ENCODE data around the gene PTPRH. TPM values are rescaled to one million over a fixed set of nuclear protein-coding genes. Genes with fewer than 3 reads are reported as not detected.
A peak's percentile ranks its signal among the peaks of the same experiment; 100 is the strongest.

PTPRH gene
- total RNA-seq, 1 donor from 2014 or later = 1.0 TPM

GRCh38 chr19:55152017-55152416 lies 57.3 kb downstream of the PTPRH start:
- FAIRE-seq (no peak), DNase-seq (ENCODE audit: low read depth) (no peak)
- Histone ChIP-seq H3K36me3 (ENCODE audit: insufficient read depth, low read length) (no peaks in the 10 kb centered on the region), H3K4me2 (ENCODE audit: low read length) (no peak overlapping the region), H4K20me1 (ENCODE audit: insufficient read depth, low read length) (no peaks in the 10 kb centered on the region), H3K4me3 (ENCODE audit: insufficient read depth, low read depth, low read length) (no peak overlapping the region), H3K79me2 (ENCODE audit: insufficient read depth, low read length) (no peaks in the 10 kb centered on the region), H3K4me1 (ENCODE audit: insufficient read depth, low read length) (no peaks in the 10 kb centered on the region), H3K27me3 (ENCODE audit: insufficient read depth, low read length) (peaks cover 30% of the 10 kb centered on the region), H3K9me3 (ENCODE audit: insufficient read depth, low read depth, low read length) (no peaks in the 10 kb centered on the region), H3K9ac (ENCODE audit: low read length) (no peak overlapping the region), H2AFZ (ENCODE audit: low read depth, low read length) (no peak overlapping the region), H3K27ac (ENCODE audit: low read depth, low read length) (no peak overlapping the region)
- TF ChIP-seq EZH2 (IDR thresholded peaks at IDR 0.05; ENCODE audit: insufficient read depth, low read length) (no peak), CTCF (IDR thresholded peaks at IDR 0.05; ENCODE audit: insufficient read depth, low read depth, low read length) (no peak)
- no peak overlapping the region for H3K4me3 Mint-ChIP-seq (ENCODE audit: unreplicated experiment)
- H3K36me3 Mint-ChIP-seq (ENCODE audit: low read depth, unreplicated experiment) = no peaks in the 10 kb centered on the region
- H3K27ac Mint-ChIP-seq (ENCODE audit: unreplicated experiment) = no peak overlapping the region
- H3K9me3 Mint-ChIP-seq (ENCODE audit: unreplicated experiment) = peaks cover 4% of the 10 kb centered on the region
- H3K4me1 Mint-ChIP-seq (ENCODE audit: low read depth, unreplicated experiment) = peaks cover 2% of the 10 kb centered on the region
- H3K27me3 Mint-ChIP-seq (ENCODE audit: low read depth, unreplicated experiment) = peaks cover 38% of the 10 kb centered on the region

- H3K27me3 Mint-ChIP-seq (ENCODE audit: low read depth, unreplicated experiment) = peaks cover 33% of the 10 kb centered on the region
- H3K9me3 ChIP-seq (ENCODE audit: insufficient read depth, low read depth, low read length) = no peaks in the 10 kb centered on the region
Measured at GRCh38 chr19:55149078-55150003, 60.0 kb downstream of the PTPRH start, which contains the start of gene TNNT1. Gene TNNT1, minus strand, starts transcription at chr19:55149206. Its CDS starts 2,049 bp downstream, at chr19:55147157.

More at GRCh38 chr19:55149078-55150003, 60.0 kb downstream of the PTPRH start, which contains the start of gene TNNT1:
- H3K79me2 ChIP-seq (ENCODE audit: insufficient read depth, low read length) = no peaks in the 10 kb centered on the region
- Mint-ChIP-seq H3K4me3 (ENCODE audit: unreplicated experiment) (no peak within 1 kb of the TSS), H3K27ac (ENCODE audit: unreplicated experiment) (no peak within 1 kb of the TSS), H3K9me3 (ENCODE audit: unreplicated experiment) (peaks cover 4% of the 10 kb centered on the region), H3K4me1 (ENCODE audit: low read depth, unreplicated experiment) (peaks cover 2% of the 10 kb centered on the region), H3K36me3 (ENCODE audit: low read depth, unreplicated experiment) (no peaks in the 10 kb centered on the region)
- peaks cover 33% of the 10 kb centered on the region for H3K27me3 ChIP-seq (ENCODE audit: insufficient read depth, low read length)
- DNase-seq (ENCODE audit: low read depth) = no peak
- TF ChIP-seq CTCF (IDR thresholded peaks at IDR 0.05; ENCODE audit: insufficient read depth, low read depth, low read length) (no peak), EZH2 (IDR thresholded peaks at IDR 0.05; ENCODE audit: insufficient read depth, low read length) (peak; percentile 24)
- no peak within 1 kb of the TSS for H3K9ac ChIP-seq (ENCODE audit: low read length)
- H3K4me3 ChIP-seq (ENCODE audit: insufficient read depth, low read depth, low read length) = no peak within 1 kb of the TSS
- FAIRE-seq = no peak
- H2AFZ ChIP-seq (ENCODE audit: low read depth, low read length) = no peak within 1 kb of the TSS
- no peak within 1 kb of the TSS for H3K27ac ChIP-seq (ENCODE audit: low read depth, low read length)
- no peaks in the 10 kb centered on the region for H4K20me1 ChIP-seq (ENCODE audit: insufficient read depth, low read length)
- H3K4me2 ChIP-seq (ENCODE audit: low read length) = no peak within 1 kb of the TSS
- H3K36me3 ChIP-seq (ENCODE audit: insufficient read depth, low read length) = no peaks in the 10 kb centered on the region
- H3K4me1 ChIP-seq (ENCODE audit: insufficient read depth, low read length) = peaks cover 2% of the 10 kb centered on the region

All from astrocyte (in vitro differentiated cells and primary cell).